Measurements from ENCODE around the gene CSTF2T. TPM values are rescaled to one million over a fixed set of nuclear protein-coding genes. Genes with fewer than 3 reads are reported as not detected.

CSTF2T gene
- total RNA-seq, 1 experiment from 2014 or later = 27.5 TPM

- no peak for TF ChIP-seq PREB (CRISPR knock-in tag; IDR thresholded peaks at IDR 0.05; ENCODE audit: borderline replicate concordance)
- TF ChIP-seq NFATC4 (CRISPR knock-in tag; IDR thresholded peaks at IDR 0.05) = no peak
- TF ChIP-seq EMX1 (CRISPR knock-in tag; IDR thresholded peaks at IDR 0.05) = no peak
- TF ChIP-seq ATF1 (CRISPR knock-in tag; IDR thresholded peaks at IDR 0.05) = no peak
These were observed 47.8 kb upstream of the CSTF2T start (continued) for GRCh38 chr10:51747216-51747615.

GRCh38 chr10:51745397-51745796, 46.0 kb upstream of the CSTF2T start:
- Mint-ChIP-seq H3K4me1 (peaks cover 8% of the 10 kb centered on the region), H3K27me3 (ENCODE audit: low read depth) (no peaks in the 10 kb centered on the region), H3K4me3 (no peak overlapping the region), H3K9me3 (no peaks in the 10 kb centered on the region), H3K27ac (no peak overlapping the region), H3K36me3 (no peaks in the 10 kb centered on the region)
- ATAC-seq = no peak
- TF ChIP-seq JUN (CRISPR knock-in tag; IDR thresholded peaks at IDR 0.05) (no peak), MXD4 (CRISPR knock-in tag; IDR thresholded peaks at IDR 0.05; ENCODE audit: borderline replicate concordance) (no peak), OVOL2 (CRISPR knock-in tag; IDR thresholded peaks at IDR 0.05; ENCODE audit: borderline replicate concordance) (no peak), JAZF1 (CRISPR knock-in tag; IDR thresholded peaks at IDR 0.05) (no peak), NR1H2 (CRISPR knock-in tag; IDR thresholded peaks at IDR 0.05) (no peak), ZNF532 (CRISPR knock-in tag; IDR thresholded peaks at IDR 0.05; ENCODE audit: borderline replicate concordance) (no peak), E2F5 (CRISPR knock-in tag; IDR thresholded peaks at IDR 0.05) (no peak), ZNF138 (CRISPR knock-in tag; conservative IDR thresholded peaks at IDR 0.05) (no peak), AFF4 (CRISPR knock-in tag; IDR thresholded peaks at IDR 0.05; ENCODE audit: borderline replicate concordance) (no peak), USF2 (CRISPR knock-in tag; IDR thresholded peaks at IDR 0.05) (no peak), CDX4 (CRISPR knock-in tag; IDR thresholded peaks at IDR 0.05; ENCODE audit: borderline replicate concordance) (no peak), ZNF423 (CRISPR knock-in tag; IDR thresholded peaks at IDR 0.05) (no peak), SMAD4 (CRISPR knock-in tag; IDR thresholded peaks at IDR 0.05) (no peak), ATF2 (CRISPR knock-in tag; IDR thresholded peaks at IDR 0.05; ENCODE audit: borderline replicate concordance, low read depth) (no peak), PREB (CRISPR knock-in tag; IDR thresholded peaks at IDR 0.05; ENCODE audit: borderline replicate concordance) (no peak), TEAD4 (CRISPR knock-in tag; IDR thresholded peaks at IDR 0.05) (no peak)
- POLR2A ChIA-PET = no interaction called here
- DNase-seq (ENCODE audit: low spot score) = no peak
- CTCF ChIA-PET = interaction anchor here (1.5 kb wide), 1 partner anchor 258 kb away, joined by 3 read pairs; no protein-coding TSS in a partner anchor

All from WTC11 (cell line).